ENCODE measurements around the gene BRINP1. TPM values are rescaled to one million over a fixed set of nuclear protein-coding genes. Genes with fewer than 3 reads are reported as not detected.

BRINP1 gene
- total RNA-seq, 1 experiment from 2014 or later, result 14.0 TPM

- no peak overlapping the region for H3K4ac ChIP-seq (ENCODE audit: low read depth, low read length)
- Mint-ChIP-seq H3K27ac (0 out of 7 replicates have a peak overlapping the region, but pooled peaks of 1 of the 3 experiments have one; percentile 12), H3K27me3 (ENCODE audit: low read depth) (no peaks in the 10 kb centered on the region), H3K9me3 (no peaks in the 10 kb centered on the region; a peak in 1 of 5 replicates), H3K4me1 (peaks cover 11 to 14% of the 10 kb centered on the region in 2 experiments), H3K36me3 (ENCODE audit: insufficient read depth in 1 of 3, low read depth in 3 of 3) (no peaks in the 10 kb centered on the region), H3K4me3 (no peak overlapping the region)
- H2AFZ ChIP-seq (ENCODE audit: low read length), result no peak overlapping the region
- H3K27ac ChIP-seq (ENCODE audit: insufficient read length, low read depth, low read length), result no peak overlapping the region
- H2AK5ac ChIP-seq (ENCODE audit: insufficient read length, low read length), result no peak overlapping the region
- no peak overlapping the region for H3K18ac ChIP-seq (ENCODE audit: insufficient read length, low read depth, low read length)
- TF ChIP-seq, protein P1, sequence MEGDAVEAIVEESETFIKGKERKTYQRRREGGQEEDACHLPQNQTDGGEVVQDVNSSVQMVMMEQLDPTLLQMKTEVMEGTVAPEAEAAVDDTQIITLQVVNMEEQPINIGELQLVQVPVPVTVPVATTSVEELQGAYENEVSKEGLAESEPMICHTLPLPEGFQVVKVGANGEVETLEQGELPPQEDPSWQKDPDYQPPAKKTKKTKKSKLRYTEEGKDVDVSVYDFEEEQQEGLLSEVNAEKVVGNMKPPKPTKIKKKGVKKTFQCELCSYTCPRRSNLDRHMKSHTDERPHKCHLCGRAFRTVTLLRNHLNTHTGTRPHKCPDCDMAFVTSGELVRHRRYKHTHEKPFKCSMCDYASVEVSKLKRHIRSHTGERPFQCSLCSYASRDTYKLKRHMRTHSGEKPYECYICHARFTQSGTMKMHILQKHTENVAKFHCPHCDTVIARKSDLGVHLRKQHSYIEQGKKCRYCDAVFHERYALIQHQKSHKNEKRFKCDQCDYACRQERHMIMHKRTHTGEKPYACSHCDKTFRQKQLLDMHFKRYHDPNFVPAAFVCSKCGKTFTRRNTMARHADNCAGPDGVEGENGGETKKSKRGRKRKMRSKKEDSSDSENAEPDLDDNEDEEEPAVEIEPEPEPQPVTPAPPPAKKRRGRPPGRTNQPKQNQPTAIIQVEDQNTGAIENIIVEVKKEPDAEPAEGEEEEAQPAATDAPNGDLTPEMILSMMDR (conservative IDR thresholded peaks at IDR 0.05), result no peak
- H3K79me1 ChIP-seq (ENCODE audit: insufficient read depth, low read depth, low read length, poor library complexity, severe bottlenecking), result no peaks in the 10 kb centered on the region
- no peak overlapping the region for H2BK5ac ChIP-seq (ENCODE audit: insufficient read length, low read length)
- H2BK120ac ChIP-seq (ENCODE audit: low read depth, low read length, poor library complexity, severe bottlenecking), result no peak overlapping the region
- no peaks in the 10 kb centered on the region for H3K4me1 ChIP-seq (ENCODE audit: insufficient read depth, low read length)
- no peak overlapping the region for H3K9ac ChIP-seq (ENCODE audit: extremely low read depth, insufficient read length, low read length)
- DNase-seq, result no peak
- H3K9me3 ChIP-seq (ENCODE audit: control insufficient read depth, low read depth, low read length), result no peaks in the 10 kb centered on the region
- no peak overlapping the region for H3T11ph ChIP-seq (ENCODE audit: low read length)
- H4K20me1 ChIP-seq (ENCODE audit: control insufficient read depth, insufficient read depth, insufficient read length), result no peaks in the 10 kb centered on the region
- H3K23ac ChIP-seq (ENCODE audit: insufficient read length, low read depth, low read length), result no peak overlapping the region
- no peak overlapping the region for H3K56ac ChIP-seq (ENCODE audit: insufficient read length, low read depth, low read length)
- H3K4me2 ChIP-seq (ENCODE audit: insufficient read depth, insufficient read length, low read length), result no peak overlapping the region
- no peak overlapping the region for H4K5ac ChIP-seq (ENCODE audit: insufficient read length, low read depth, low read length)
- no peaks in the 10 kb centered on the region for H3K79me2 ChIP-seq (ENCODE audit: insufficient read depth, low read length)
- H4K91ac ChIP-seq (ENCODE audit: insufficient read length, low read depth, low read length), result no peak overlapping the region
- no peak overlapping the region for H2BK12ac ChIP-seq (ENCODE audit: insufficient read length, low read depth, low read length)
- H3K27me3 ChIP-seq (ENCODE audit: insufficient read depth, low read length), result no peaks in the 10 kb centered on the region
- no peak overlapping the region for H4K8ac ChIP-seq (replicated peaks; ENCODE audit: insufficient read length, low read depth, low read length)
- H2BK15ac ChIP-seq (ENCODE audit: low read depth, low read length), result no peak overlapping the region
- no peak overlapping the region for H3K14ac ChIP-seq (ENCODE audit: insufficient read depth, low read length)
- no peaks in the 10 kb centered on the region for H3K23me2 ChIP-seq (ENCODE audit: insufficient read length, low read depth, low read length, poor library complexity, severe bottlenecking)
- H2BK20ac ChIP-seq (ENCODE audit: low read depth, low read length, poor library complexity, severe bottlenecking), result no peak overlapping the region
- WGBS (ENCODE audit: extremely low coverage, insufficient read length, low lambda C conversion rate), result no CpG with 5 or more reads among the region's 3 CpGs
These were observed 212.9 kb downstream of the BRINP1 start for GRCh38 chr9:119156354-119156753.

All from H9 (cell line).